Measurements from ENCODE around the gene MOAP1. TPM values are rescaled to one million over a fixed set of nuclear protein-coding genes. Genes with fewer than 3 reads are reported as not detected.
"Not testable (repeated sequence)": the region's sequence is repeated elsewhere in the genome, so short reads cannot be mapped to it uniquely, and the experiment has no call there.

MOAP1 gene
- total and polyA plus RNA-seq, 2 experiments from 2014 or later: 8.6 to 21.6 TPM

GRCh38 chr14:93158349-93158748 is 26.3 kb downstream of the MOAP1 start:
- not testable (repeated sequence) for H3K4me3 Mint-ChIP-seq; H3K4me1 Mint-ChIP-seq; H3K27ac ChIP-seq (ENCODE audit: low read depth); H3K4me3 ChIP-seq; DNase-seq (ENCODE audit: low spot score); H3K36me3 ChIP-seq (ENCODE audit: insufficient read depth); ATAC-seq; H3K4me1 ChIP-seq (ENCODE audit: insufficient read depth); H3K27me3 ChIP-seq (ENCODE audit: insufficient read depth); H3K9me3 Mint-ChIP-seq; H3K27ac Mint-ChIP-seq; H2AFZ ChIP-seq; H3F3A ChIP-seq (replicated peaks; ENCODE audit: low read depth); H3K4me2 ChIP-seq; H3K9me2 ChIP-seq (ENCODE audit: insufficient read depth); H4K20me1 ChIP-seq (replicated peaks; ENCODE audit: insufficient read depth); H3K79me2 ChIP-seq (replicated peaks; ENCODE audit: insufficient read depth); H3K36me3 Mint-ChIP-seq (ENCODE audit: low read depth)
- peaks cover 12% of the 10 kb centered on the region for H3K27me3 Mint-ChIP-seq (ENCODE audit: insufficient read depth, low read depth, poor library complexity)

GRCh38 chr14:93156693-93157369 is 27.9 kb downstream of the MOAP1 start:
- Histone ChIP-seq H3K79me2 (replicated peaks; ENCODE audit: insufficient read depth) (no peaks in the 10 kb centered on the region), H3K27me3 (ENCODE audit: insufficient read depth) (no peaks in the 10 kb centered on the region), H3K4me1 (ENCODE audit: insufficient read depth) (peaks cover 5% of the 10 kb centered on the region; the same call in 1 of the 2 replicates), H3K36me3 (ENCODE audit: insufficient read depth) (no peaks in the 10 kb centered on the region), H3K4me3 (no peak overlapping the region), H4K20me1 (replicated peaks; ENCODE audit: insufficient read depth) (no peaks in the 10 kb centered on the region), H3K4me2 (no peak overlapping the region), H3F3A (replicated peaks; ENCODE audit: low read depth) (no peaks in the 10 kb centered on the region), H3K9me2 (ENCODE audit: insufficient read depth) (no peaks in the 10 kb centered on the region), H2AFZ (peak overlapping the region; percentile 85), H3K27ac (ENCODE audit: low read depth) (no peak overlapping the region)
- no peak for DNase-seq (ENCODE audit: low spot score)
- Mint-ChIP-seq H3K9me3 (no peaks in the 10 kb centered on the region), H3K36me3 (ENCODE audit: low read depth) (no peaks in the 10 kb centered on the region), H3K4me1 (peaks cover 8% of the 10 kb centered on the region), H3K27me3 (ENCODE audit: insufficient read depth, low read depth, poor library complexity) (peaks cover 12% of the 10 kb centered on the region), H3K27ac (no peak overlapping the region), H3K4me3 (no peak overlapping the region)
- ATAC-seq: peak; percentile 19; the same call in 1 of the 3 replicates
- TF ChIP-seq ETS1 (IDR thresholded peaks at IDR 0.05): no peak
- TF ChIP-seq JUNB (IDR thresholded peaks at IDR 0.05; ENCODE audit: unreplicated experiment): no peak
- no peak for TF ChIP-seq POLR2AphosphoS5 (IDR thresholded peaks at IDR 0.05; ENCODE audit: low read depth)
- no peak for TF ChIP-seq EZH2phosphoT487 (IDR thresholded peaks at IDR 0.05; ENCODE audit: unreplicated experiment)
- no peak for TF ChIP-seq REST (IDR thresholded peaks at IDR 0.05; ENCODE audit: unreplicated experiment)
- no peak for TF ChIP-seq EZH2 (IDR thresholded peaks at IDR 0.05; ENCODE audit: low read depth, unreplicated experiment)
- TF ChIP-seq NANOG (IDR thresholded peaks at IDR 0.05; ENCODE audit: borderline replicate concordance): no peak
- TF ChIP-seq STAT1 (IDR thresholded peaks at IDR 0.05; ENCODE audit: unreplicated experiment): no peak
- no peak for TF ChIP-seq CREB1 (CRISPR knock-in tag; IDR thresholded peaks at IDR 0.05; ENCODE audit: low read depth)
- TF ChIP-seq ZNF331 (CRISPR knock-in tag; IDR thresholded peaks at IDR 0.05; ENCODE audit: low read depth): no peak
- TF ChIP-seq ZNF462 (CRISPR knock-in tag; IDR thresholded peaks at IDR 0.05): no peak
- TF ChIP-seq ZNF114 (CRISPR knock-in tag; IDR thresholded peaks at IDR 0.05): no peak

All from GM23338 (cell line).